Measurements from ENCODE around the gene TRIM17. TPM values are rescaled to one million over a fixed set of nuclear protein-coding genes. Genes with fewer than 3 reads are reported as not detected.

TRIM17 gene
- polyA plus RNA-seq, 1 donor from 2014 or later = 0.14 TPM

- Histone ChIP-seq H2AFZ (ENCODE audit: low read depth, low read length) (no peak overlapping the region), H3F3A (ENCODE audit: insufficient read depth, low read length, poor library complexity, severe bottlenecking) (no peaks in the 10 kb centered on the region), H3K79me2 (replicated peaks; ENCODE audit: insufficient read depth, low read length) (peaks cover 7% of the 10 kb centered on the region), H3K4me2 (ENCODE audit: low read length) (no peak overlapping the region), H3K9me2 (ENCODE audit: insufficient read depth, low read length) (no peaks in the 10 kb centered on the region), H3K27me3 (ENCODE audit: insufficient read depth, low read depth, low read length) (peaks cover 11% of the 10 kb centered on the region), H3K9ac (ENCODE audit: low read length) (no peak overlapping the region), H3K4me3 (ENCODE audit: low read length) (no peak overlapping the region), H3K36me3 (ENCODE audit: insufficient read depth, low read length) (no peaks in the 10 kb centered on the region), H4K20me1 (ENCODE audit: insufficient read depth) (no peaks in the 10 kb centered on the region), H3K27ac (ENCODE audit: low read length) (no peak overlapping the region), H3K9me3 (ENCODE audit: low read length) (no peaks in the 10 kb centered on the region)
- TF ChIP-seq RAD21 (conservative IDR thresholded peaks at IDR 0.05) = no peak
Observed at GRCh38 chr1:228411548-228412430, 4.9 kb downstream of the TRIM17 start.

GRCh38 chr1:228411121-228411520 lies 5.5 kb downstream of the TRIM17 start:
- H3K4me2 ChIP-seq (ENCODE audit: low read length) = no peak overlapping the region
- H3F3A ChIP-seq (ENCODE audit: insufficient read depth, low read length, poor library complexity, severe bottlenecking) = no peaks in the 10 kb centered on the region
- no peak overlapping the region for H2AFZ ChIP-seq (ENCODE audit: low read depth, low read length)
- no peak overlapping the region for H3K27ac ChIP-seq (ENCODE audit: low read length)
- no peaks in the 10 kb centered on the region for H4K20me1 ChIP-seq (ENCODE audit: insufficient read depth)
- H3K79me2 ChIP-seq (replicated peaks; ENCODE audit: insufficient read depth, low read length) = peaks cover 7% of the 10 kb centered on the region
- H3K4me3 ChIP-seq (ENCODE audit: low read length) = no peak overlapping the region
- H3K27me3 ChIP-seq (ENCODE audit: insufficient read depth, low read depth, low read length) = peaks cover 5% of the 10 kb centered on the region
- no peaks in the 10 kb centered on the region for H3K9me2 ChIP-seq (ENCODE audit: insufficient read depth, low read length)
- H3K36me3 ChIP-seq (ENCODE audit: insufficient read depth, low read length) = no peaks in the 10 kb centered on the region
- H3K9ac ChIP-seq (ENCODE audit: low read length) = no peak overlapping the region
- no peak for TF ChIP-seq POLR2AphosphoS5 (IDR thresholded peaks at IDR 0.05)
- no peak for TF ChIP-seq EZH2 (IDR thresholded peaks at IDR 0.05; ENCODE audit: borderline replicate concordance, insufficient read depth, low read length, poor library complexity, severe bottlenecking)
- no peak for TF ChIP-seq RAD21 (conservative IDR thresholded peaks at IDR 0.05)
- TF ChIP-seq CTCF (IDR thresholded peaks at IDR 0.05; ENCODE audit: poor library complexity, severe bottlenecking) = no peak
- no peak for TF ChIP-seq MXI1 (conservative IDR thresholded peaks at IDR 0.05; ENCODE audit: poor library complexity, severe bottlenecking)
- no peak for TF ChIP-seq EP300 (conservative IDR thresholded peaks at IDR 0.05; ENCODE audit: poor library complexity, severe bottlenecking)
- no peak for TF ChIP-seq TAF1 (IDR thresholded peaks at IDR 0.05; ENCODE audit: low read depth)
- no peak for TF ChIP-seq SMC3 (conservative IDR thresholded peaks at IDR 0.05; ENCODE audit: poor library complexity)
- no peak for TF ChIP-seq REST (IDR thresholded peaks at IDR 0.05; ENCODE audit: borderline replicate concordance)
- H3K9me3 ChIP-seq (ENCODE audit: low read length) = no peaks in the 10 kb centered on the region
